ENCODE measurements around the gene CPEB3. TPM values are rescaled to one million over a fixed set of nuclear protein-coding genes. Genes with fewer than 3 reads are reported as not detected.

Gene CPEB3
- total RNA-seq, 2 experiments from 2014 or later: 0.66 to 3.2 TPM

DNA sequence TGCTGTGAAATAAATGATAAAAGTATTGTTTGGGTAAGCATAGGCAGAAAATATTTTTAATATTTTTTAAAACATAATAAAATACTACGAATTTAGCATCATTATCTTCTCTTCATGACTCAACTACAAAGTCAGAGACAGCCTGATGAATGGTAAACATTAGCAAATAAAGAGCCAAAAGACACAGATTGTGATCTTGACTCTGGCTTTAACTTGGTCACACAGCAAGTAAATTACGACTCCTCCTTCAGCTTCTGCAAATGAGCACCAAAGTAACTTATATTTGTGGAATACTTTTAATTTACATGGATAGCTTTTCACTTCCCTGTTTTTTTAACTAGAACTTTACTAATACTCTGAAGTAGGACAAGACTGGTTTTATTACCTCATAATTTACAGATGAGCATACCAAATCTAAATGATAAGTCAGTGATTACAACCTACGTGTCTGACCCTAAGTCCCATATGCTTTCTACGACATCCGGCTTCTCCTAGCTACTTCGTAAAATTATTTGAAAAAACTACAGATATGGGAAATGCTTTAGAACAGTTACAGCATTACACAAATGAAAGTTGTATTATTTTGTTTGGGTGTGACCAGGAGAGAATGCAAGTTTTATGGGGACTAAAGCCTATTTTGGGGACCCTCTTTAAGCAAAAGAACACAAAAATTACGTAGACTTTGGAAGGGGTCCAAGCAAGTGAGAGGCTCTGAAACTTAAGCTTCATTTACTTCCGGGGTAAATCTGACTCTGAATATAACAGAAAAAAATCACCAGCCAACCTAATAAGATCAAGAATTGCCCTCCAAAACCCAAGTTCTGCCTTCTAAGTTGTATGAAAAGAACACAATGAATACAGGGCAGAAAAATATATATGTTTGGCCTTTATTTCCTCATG lies 133.8 kb downstream of the CPEB3 start:
- Histone ChIP-seq H3K9me2 (ENCODE audit: insufficient read depth, low read length) (no peaks in the 10 kb centered on the region), H3K9me3 (ENCODE audit: low read length) (no peaks in the 10 kb centered on the region), H2AFZ (ENCODE audit: low read length) (no peak overlapping the region), H3K4me1 (ENCODE audit: insufficient read depth, low read length, poor library complexity, severe bottlenecking) (no peaks in the 10 kb centered on the region), H3K79me2 (ENCODE audit: insufficient read depth, low read depth, low read length) (no peaks in the 10 kb centered on the region), H3K4me2 (ENCODE audit: low read length) (no peak overlapping the region), H4K20me1 (ENCODE audit: insufficient read depth, low read length) (no peaks in the 10 kb centered on the region), H3K27ac (ENCODE audit: low read depth, low read length, poor library complexity, severe bottlenecking) (no peak overlapping the region), H3K4me3 (ENCODE audit: low read depth, low read length, poor library complexity, severe bottlenecking) (no peak overlapping the region), H3K36me3 (ENCODE audit: insufficient read depth, low read length) (no peaks in the 10 kb centered on the region)
- ChIA-PET CTCF (ENCODE audit: unreplicated experiment) (no interaction called here), POLR2A (interaction anchor here (0.6 to 2.6 kb wide), 3 partner anchors 11 to 44 kb away, joined by 3 to 12 read pairs (median 5); no protein-coding TSS in a partner anchor)
- intact Hi-C loops (cut with micrococcal nuclease; ENCODE audit: unreplicated experiment): no loop called here
- DNase-seq (ENCODE audit: low spot score): no peak
- TF ChIP-seq, protein P1, sequence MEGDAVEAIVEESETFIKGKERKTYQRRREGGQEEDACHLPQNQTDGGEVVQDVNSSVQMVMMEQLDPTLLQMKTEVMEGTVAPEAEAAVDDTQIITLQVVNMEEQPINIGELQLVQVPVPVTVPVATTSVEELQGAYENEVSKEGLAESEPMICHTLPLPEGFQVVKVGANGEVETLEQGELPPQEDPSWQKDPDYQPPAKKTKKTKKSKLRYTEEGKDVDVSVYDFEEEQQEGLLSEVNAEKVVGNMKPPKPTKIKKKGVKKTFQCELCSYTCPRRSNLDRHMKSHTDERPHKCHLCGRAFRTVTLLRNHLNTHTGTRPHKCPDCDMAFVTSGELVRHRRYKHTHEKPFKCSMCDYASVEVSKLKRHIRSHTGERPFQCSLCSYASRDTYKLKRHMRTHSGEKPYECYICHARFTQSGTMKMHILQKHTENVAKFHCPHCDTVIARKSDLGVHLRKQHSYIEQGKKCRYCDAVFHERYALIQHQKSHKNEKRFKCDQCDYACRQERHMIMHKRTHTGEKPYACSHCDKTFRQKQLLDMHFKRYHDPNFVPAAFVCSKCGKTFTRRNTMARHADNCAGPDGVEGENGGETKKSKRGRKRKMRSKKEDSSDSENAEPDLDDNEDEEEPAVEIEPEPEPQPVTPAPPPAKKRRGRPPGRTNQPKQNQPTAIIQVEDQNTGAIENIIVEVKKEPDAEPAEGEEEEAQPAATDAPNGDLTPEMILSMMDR (conservative IDR thresholded peaks at IDR 0.05; ENCODE audit: low read length): no peak
- TF ChIP-seq EZH2phosphoT487 (IDR thresholded peaks at IDR 0.05; ENCODE audit: borderline replicate concordance, low read depth, low read length): no peak
- no TSS peak for BruUV-seq (replicated peaks)

GRCh38 chr10:92150823-92151222 lies 140.1 kb downstream of the CPEB3 start:
- no peaks in the 10 kb centered on the region for H3K9me2 ChIP-seq (ENCODE audit: insufficient read depth, low read length)
- no peak overlapping the region for H2AFZ ChIP-seq (ENCODE audit: low read length)
- ChIA-PET CTCF (ENCODE audit: unreplicated experiment) (interaction anchor here (0.6 kb wide), 1 partner anchor 72 kb away, joined by 3 read pairs; no protein-coding TSS in a partner anchor), POLR2A (interaction anchor here (1.3 kb wide), 1 partner anchor 8 kb away, joined by 3 read pairs; no protein-coding TSS in a partner anchor)
- DNase-seq (ENCODE audit: low spot score): no peak
- H3K4me2 ChIP-seq (ENCODE audit: low read length): no peak overlapping the region
- no peaks in the 10 kb centered on the region for H3K79me2 ChIP-seq (ENCODE audit: insufficient read depth, low read depth, low read length)
- H3K36me3 ChIP-seq (ENCODE audit: insufficient read depth, low read length): no peaks in the 10 kb centered on the region
- H3K4me1 ChIP-seq (ENCODE audit: insufficient read depth, low read length, poor library complexity, severe bottlenecking): peaks cover 21% of the 10 kb centered on the region
- intact Hi-C loops (cut with micrococcal nuclease; ENCODE audit: unreplicated experiment): no loop called here
- H4K20me1 ChIP-seq (ENCODE audit: insufficient read depth, low read length): no peaks in the 10 kb centered on the region
- H3K9me3 ChIP-seq (ENCODE audit: low read length): no peaks in the 10 kb centered on the region
- no peak overlapping the region for H3K4me3 ChIP-seq (ENCODE audit: low read depth, low read length, poor library complexity, severe bottlenecking)
- TF ChIP-seq EZH2phosphoT487 (IDR thresholded peaks at IDR 0.05; ENCODE audit: borderline replicate concordance, low read depth, low read length): no peak
- TF ChIP-seq, protein P1 (conservative IDR thresholded peaks at IDR 0.05; ENCODE audit: low read length): no peak
- no TSS peak for BruUV-seq (replicated peaks)
- no peak overlapping the region for H3K27ac ChIP-seq (ENCODE audit: low read depth, low read length, poor library complexity, severe bottlenecking)

- H3K9me2 ChIP-seq (ENCODE audit: insufficient read depth, low read length): no peaks in the 10 kb centered on the region
- ChIA-PET POLR2A (no interaction called here), CTCF (ENCODE audit: unreplicated experiment) (no interaction called here)
- no peaks in the 10 kb centered on the region for H3K9me3 ChIP-seq (ENCODE audit: low read length)
- no peak overlapping the region for H2AFZ ChIP-seq (ENCODE audit: low read length)
- H3K79me2 ChIP-seq (ENCODE audit: insufficient read depth, low read depth, low read length): no peaks in the 10 kb centered on the region
- BruUV-seq (replicated peaks): no TSS peak
- intact Hi-C loops (cut with micrococcal nuclease; ENCODE audit: unreplicated experiment): no loop called here
- no peak overlapping the region for H3K4me2 ChIP-seq (ENCODE audit: low read length)
- DNase-seq (ENCODE audit: low spot score): no peak
- no peaks in the 10 kb centered on the region for H3K36me3 ChIP-seq (ENCODE audit: insufficient read depth, low read length)
- H3K27ac ChIP-seq (ENCODE audit: low read depth, low read length, poor library complexity, severe bottlenecking): no peak overlapping the region
- H3K4me3 ChIP-seq (ENCODE audit: low read depth, low read length, poor library complexity, severe bottlenecking): no peak overlapping the region
- TF ChIP-seq, protein P1 (conservative IDR thresholded peaks at IDR 0.05; ENCODE audit: low read length): no peak
- no peak for TF ChIP-seq EZH2phosphoT487 (IDR thresholded peaks at IDR 0.05; ENCODE audit: borderline replicate concordance, low read depth, low read length)
- no peaks in the 10 kb centered on the region for H4K20me1 ChIP-seq (ENCODE audit: insufficient read depth, low read length)
- peaks cover 35% of the 10 kb centered on the region for H3K4me1 ChIP-seq (ENCODE audit: insufficient read depth, low read length, poor library complexity, severe bottlenecking)
Measured at GRCh38 chr10:92149261-92149660, 141.6 kb downstream of the CPEB3 start.
